H1 (cell line): Measurements from ENCODE around the gene PLXNB1. TPM values are rescaled to one million over a fixed set of nuclear protein-coding genes. Genes with fewer than 3 reads are reported as not detected.

Experiments
- CTCF ChIA-PET: fragments of 300-600 bp; sonication (Branson Sonifier 250); formaldehyde crosslinking; loops from one replicate; lab custom pipeline; 2021; ENCODE audit not compliant: partially characterized antibody; lab: Charles Lee
- POLR2A ChIA-PET: fragments of 300-600 bp; sonication (Branson Sonifier 250); formaldehyde crosslinking; loops from one replicate; lab custom pipeline; 2021; ENCODE audit warnings: inconsistent platforms; ENCODE audit not compliant: partially characterized antibody; lab: Charles Lee
- DNase-seq, 2 experiments: peaks; one replicate each; pipeline versions ENCODE4 v3.0.0 to v3.0.0-alpha.2; 2010 to 2022; ENCODE audit warnings: low spot score in 2 of 2, low read depth in 1 of 2, mixed read lengths in 1 of 2
- FAIRE-seq: peaks from 2 replicates; lab custom pipeline; 2011; peaks lifted over from hg19 to GRCh38; lab: Jason Lieb, UNC
- H2AFZ ChIP-seq: 2 replicates; pipeline ENCODE4 v1.8.1; 2012; ENCODE audit warnings: low read length, inconsistent platforms
- H2AK5ac ChIP-seq: 2 replicates; pipeline ENCODE4 v1.6.1; 2013; ENCODE audit warnings: low read depth, low read length
- H2BK120ac ChIP-seq: replicated peaks from 2 replicates; pipeline ENCODE3; 2013; ENCODE audit warnings: low read depth, low read length, inconsistent platforms
- H2BK12ac ChIP-seq: 2 replicates; pipeline ENCODE4 v1.6.1; 2013; ENCODE audit warnings: low read depth, low read length
- H2BK15ac ChIP-seq: 2 replicates; pipeline ENCODE4 v1.6.1; 2013; ENCODE audit warnings: low read length
- H2BK20ac ChIP-seq: 2 replicates; pipeline ENCODE4 v1.6.1; 2013; ENCODE audit warnings: low read length
- H2BK5ac ChIP-seq: 2 replicates; pipeline ENCODE4 v1.6.1; 2013; ENCODE audit warnings: low read depth, low read length
- H3K14ac ChIP-seq: 2 replicates; pipeline ENCODE4 v1.6.1; 2013; ENCODE audit warnings: inconsistent platforms; ENCODE audit not compliant: insufficient read length
- H3K18ac ChIP-seq: 2 replicates; pipeline ENCODE4 v1.6.1; 2013; ENCODE audit warnings: low read length; ENCODE audit errors: extremely low read depth
- H3K23ac ChIP-seq: 2 replicates; pipeline ENCODE4 v1.6.1; 2013; ENCODE audit warnings: inconsistent platforms; ENCODE audit not compliant: insufficient read length
- H3K23me2 ChIP-seq: 2 replicates; pipeline ENCODE4 v1.6.1; 2013; ENCODE audit warnings: low read depth, low read length
- H3K27ac ChIP-seq: 2 replicates; pipeline ENCODE4 v1.6.1; 2011; ENCODE audit warnings: low read depth, low read length, inconsistent platforms
- H3K27me3 ChIP-seq, 4 experiments: replicated peaks in 1 of 4; 1 replicate in 1 of 4; 2 replicates in 3 of 4; pipeline versions ENCODE4 v1.6.1 to v1.8.1; 2011 to 2013; ENCODE audit warnings: low read length in 3 of 4, mild to moderate bottlenecking in 3 of 4, inconsistent platforms in 2 of 4, mixed read lengths in 2 of 4, moderate library complexity in 1 of 4; ENCODE audit not compliant: control insufficient read depth in 3 of 4, insufficient read depth in 3 of 4; ENCODE audit errors: extremely low read depth in 1 of 4
- H3K36me3 ChIP-seq, 4 experiments: 2 replicates each; pipeline versions ENCODE4 v1.6.1 to v1.8.1; 2011 to 2013; ENCODE audit warnings: mild to moderate bottlenecking in 4 of 4, low read length in 3 of 4, moderate library complexity in 2 of 4, control low read depth in 1 of 4, inconsistent platforms in 1 of 4; ENCODE audit not compliant: insufficient read depth in 4 of 4, control insufficient read depth in 2 of 4
- H3K4ac ChIP-seq: replicated peaks from 2 replicates; pipeline ENCODE3; 2013; ENCODE audit warnings: low read length, low read depth, mixed read lengths, inconsistent platforms; ENCODE audit not compliant: insufficient read length
- H3K4me1 ChIP-seq, 4 experiments: replicated peaks in 1 of 4; 1 replicate in 1 of 4; 2 replicates in 3 of 4; pipeline versions ENCODE4 v1.6.1 to v1.8.1; 2011 to 2013; ENCODE audit warnings: low read length in 3 of 4, inconsistent platforms in 2 of 4, mixed read lengths in 1 of 4; ENCODE audit not compliant: insufficient read depth in 4 of 4, control insufficient read depth in 3 of 4
- H3K4me2 ChIP-seq, 2 experiments: 2 replicates each; pipeline versions ENCODE4 v1.6.1 to v1.8.1; 2011 to 2013; ENCODE audit warnings: low read depth in 2 of 2, low read length in 2 of 2, control low read depth in 1 of 2, inconsistent platforms in 1 of 2, mild to moderate bottlenecking in 1 of 2; ENCODE audit not compliant: insufficient read depth in 1 of 2
- H3K4me3 ChIP-seq, 4 experiments: fragments of 200-600, 300-600 bp in 1 of 4; sonication (generic), shearing (Covaris generic), sonication (Bioruptor Twin) in 1 of 4; 2 replicates each; pipeline versions ENCODE4 v1.5.1 to v1.8.1; 2011 to 2016; ENCODE audit warnings: low read length in 4 of 4, low read depth in 3 of 4, control low read depth in 2 of 4, inconsistent platforms in 2 of 4, mild to moderate bottlenecking in 2 of 4, mixed read lengths in 1 of 4, moderate library complexity in 1 of 4; ENCODE audit not compliant: insufficient read depth in 2 of 4; ENCODE audit errors: extremely low read depth in 1 of 4
- H3K56ac ChIP-seq: replicated peaks from 2 replicates; pipeline ENCODE3; 2013; ENCODE audit warnings: low read depth, mild to moderate bottlenecking, mixed read lengths, low read length, inconsistent platforms; ENCODE audit not compliant: insufficient read length
- H3K79me1 ChIP-seq: 2 replicates; pipeline ENCODE4 v1.6.1; 2013; ENCODE audit warnings: low read depth, low read length, control low read depth
- H3K79me2 ChIP-seq, 2 experiments: 2 replicates each; pipeline versions ENCODE4 v1.6.1 to v1.8.1; 2012 to 2013; ENCODE audit warnings: low read length in 2 of 2, mild to moderate bottlenecking in 2 of 2, inconsistent platforms in 1 of 2; ENCODE audit not compliant: insufficient read depth in 2 of 2, control insufficient read depth in 1 of 2
- H3K9ac ChIP-seq, 4 experiments: replicated peaks in 1 of 4; 1 replicate in 1 of 4; 2 replicates in 3 of 4; pipeline versions ENCODE4 v1.6.1 to v1.8.1; 2011 to 2013; ENCODE audit warnings: low read depth in 3 of 4, low read length in 3 of 4, control low read depth in 2 of 4, mild to moderate bottlenecking in 2 of 4, moderate library complexity in 2 of 4, inconsistent platforms in 1 of 4; ENCODE audit errors: extremely low read depth in 1 of 4
- H3K9me3 ChIP-seq, 2 experiments: 2 replicates each; pipeline versions ENCODE4 v1.6.1 to v1.8.1; 2012 to 2013; ENCODE audit warnings: mild to moderate bottlenecking in 2 of 2, moderate library complexity in 2 of 2, control low read depth in 1 of 2, inconsistent platforms in 1 of 2, low read depth in 1 of 2, low read length in 1 of 2, mixed read lengths in 1 of 2; ENCODE audit not compliant: insufficient read depth in 2 of 2
- H4K20me1 ChIP-seq, 2 experiments: replicated peaks in 1 of 2; 2 replicates each; pipeline versions ENCODE3 to v1.8.1; 2011 to 2013; ENCODE audit warnings: inconsistent platforms in 2 of 2, low read length in 2 of 2, mild to moderate bottlenecking in 1 of 2; ENCODE audit not compliant: insufficient read depth in 2 of 2, control insufficient read depth in 1 of 2
- H4K5ac ChIP-seq: 2 replicates; pipeline ENCODE4 v1.6.1; 2013; ENCODE audit warnings: low read length, low read depth, mixed read lengths, inconsistent platforms; ENCODE audit not compliant: insufficient read length
- H4K8ac ChIP-seq: 2 replicates; pipeline ENCODE4 v1.8.0; 2013; ENCODE audit warnings: mild to moderate bottlenecking, moderate library complexity, low read length, inconsistent platforms; ENCODE audit not compliant: insufficient read depth; ENCODE audit errors: extremely low read depth
- H4K91ac ChIP-seq: replicated peaks from 2 replicates; pipeline ENCODE3; 2013; ENCODE audit warnings: low read length, mixed read lengths, inconsistent platforms; ENCODE audit not compliant: insufficient read length
- BRCA1 ChIP-seq: IDR thresholded peaks from 2 replicates; pipeline ENCODE4 v1.6.1; 2012; ENCODE audit warnings: low read depth, low read length, improper control_type of control experiment
- CEBPB ChIP-seq: IDR thresholded peaks from 2 replicates; pipeline ENCODE4 v1.6.1; 2012; ENCODE audit warnings: low read depth, low read length
- CTCF ChIP-seq, 3 experiments: IDR thresholded peaks; 1 replicate in 2 of 3; 2 replicates in 1 of 3; pipeline versions ENCODE4 v1.5.1 to v1.6.1; 2011; ENCODE audit warnings: low read length in 3 of 3, mild to moderate bottlenecking in 3 of 3, inconsistent platforms in 2 of 3, low read depth in 1 of 3, moderate library complexity in 1 of 3; ENCODE audit not compliant: insufficient read depth in 1 of 3; ENCODE audit errors: control extremely low read depth in 1 of 3
- JUND ChIP-seq: IDR thresholded peaks from 2 replicates; pipeline ENCODE4 v1.6.1; 2011; ENCODE audit warnings: mild to moderate bottlenecking, improper control_type of control experiment, low read length
- SIN3A ChIP-seq, 2 experiments: IDR thresholded peaks in 1 of 2; conservative IDR thresholded peaks in 1 of 2; 2 replicates each; pipeline ENCODE4 v1.6.1; 2011 to 2012; ENCODE audit warnings: low read length in 2 of 2, improper control_type of control experiment in 1 of 2, low read depth in 1 of 2, mild to moderate bottlenecking in 1 of 2
- YY1 ChIP-seq: IDR thresholded peaks from 2 replicates; pipeline ENCODE4 v1.6.1; 2011; ENCODE audit warnings: low read depth, mild to moderate bottlenecking, low read length
- WGBS, 2 experiments: shearing (Covaris generic) in 1 of 2; methylation state at CpG; one replicate each; pipeline versions ENCODE4 v1.1.6 to v1.1.7; 2013 to 2015; ENCODE audit warnings: low lambda C conversion rate in 2 of 2, mixed read lengths in 2 of 2, inconsistent platforms in 1 of 2, low coverage in 1 of 2, missing lambda C conversion rate in 1 of 2; ENCODE audit not compliant: insufficient replicate concordance in 2 of 2, insufficient coverage in 1 of 2, insufficient read length in 1 of 2; ENCODE audit errors: extremely low coverage in 1 of 2, missing lambda C conversion rate in 1 of 2; 5-methylcytosine and 5-hydroxymethylcytosine counted together
- polyA plus RNA-seq, 7 experiments: library from polyadenylated mRNA; depleted of rRNA in 3 of 7; stranded (reverse) in 5 of 7; unstranded in 2 of 7; fragments of >200 nt in 5 of 7; fragments of 200-250 nt in 2 of 7; gene quantifications; 1 replicate in 5 of 7; 2 replicates in 1 of 7; 4 replicates in 1 of 7; pipeline versions ENCODE4 v1.2.1 to v1.2.3, GENCODE V29; 2011 to 2013; ENCODE audit warnings: missing spikeins in 2 of 7, mixed read lengths in 2 of 7
- total RNA-seq: library from RNA; stranded (reverse); fragmentation: NEBNext Ultra II Directional; extraction: Animal tissue kit (Norgen Biotek cat#: 25700); gene quantifications from 2 replicates; pipeline ENCODE4 v1.2.1, GENCODE V29; 2021
- TF ChIP-seq, protein P1 (sequence below): IDR thresholded peaks from 2 replicates; pipeline ENCODE4 v1.6.1; 2011; ENCODE audit warnings: low read depth, mild to moderate bottlenecking, low read length; ENCODE audit not compliant: insufficient read depth
- TF ChIP-seq, protein P2 (sequence below): IDR thresholded peaks from 2 replicates; pipeline ENCODE4 v1.6.1; 2012; ENCODE audit warnings: inconsistent platforms

Gene PLXNB1
- total and polyA plus RNA-seq, 2 of the 8 experiments (the other 6 are each of a cell fraction or from before 2014, with no cell fraction given) = 109 to 114 TPM

DNA sequence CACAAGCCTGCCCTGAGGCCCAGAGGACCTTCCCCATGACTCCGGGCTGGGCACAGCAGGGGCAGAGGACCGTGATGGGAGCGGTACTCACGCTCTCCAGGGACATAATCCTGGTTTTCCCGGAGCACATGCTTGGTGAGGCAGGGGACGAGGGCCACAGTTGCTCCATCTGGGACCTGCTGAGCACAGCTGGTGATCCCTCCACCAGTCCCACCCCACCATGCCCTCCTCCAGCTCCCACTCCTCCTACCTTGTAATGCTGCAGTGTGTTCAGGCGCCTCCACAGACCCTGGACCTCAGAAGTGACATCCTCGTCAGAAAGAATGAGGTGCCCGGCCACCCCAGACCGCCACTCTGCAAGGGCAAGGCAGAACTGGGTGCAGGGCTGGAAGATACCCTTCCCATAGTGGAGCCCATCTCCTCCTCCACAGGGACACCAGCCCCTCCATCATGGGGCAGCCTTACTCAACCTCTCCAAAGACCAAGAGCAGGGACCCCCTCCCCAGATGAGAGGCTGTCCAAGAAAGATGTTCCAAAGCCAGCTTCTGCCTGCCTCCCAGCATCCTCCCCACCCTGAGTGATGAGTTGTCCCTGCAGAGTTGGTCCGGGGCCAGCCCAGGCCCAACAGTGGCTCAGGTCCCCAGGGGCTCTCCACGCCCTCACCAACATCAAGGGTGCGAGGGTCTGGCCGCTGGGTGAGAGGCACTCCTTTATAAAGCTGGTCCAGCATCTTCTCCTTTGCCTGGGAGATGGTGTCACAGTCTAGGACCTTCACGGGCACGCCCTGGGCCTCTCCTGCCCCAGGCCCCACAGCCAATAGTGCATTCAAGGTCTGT is 19.5 kb downstream of the PLXNB1 start:
- no peak for DNase-seq
- H4K20me1 ChIP-seq = peaks cover 6 to 48% of the 10 kb centered on the region in 2 experiments
- TF ChIP-seq BRCA1 (no peak), JUND (no peak), CEBPB (no peak), CTCF (IDR thresholded peaks at IDR 0.05; ENCODE audit: control extremely low read depth in 1 of 3, insufficient read depth in 1 of 3, low read depth in 1 of 3, low read length in 3 of 3) (no peak), SIN3A (conservative IDR thresholded peaks at IDR 0.05 in 1 of 2, IDR thresholded peaks at IDR 0.05 in 1 of 2; ENCODE audit: low read depth in 1 of 2, low read length in 2 of 2) (no peak), YY1 (no peak)
- TF ChIP-seq, protein P1, sequence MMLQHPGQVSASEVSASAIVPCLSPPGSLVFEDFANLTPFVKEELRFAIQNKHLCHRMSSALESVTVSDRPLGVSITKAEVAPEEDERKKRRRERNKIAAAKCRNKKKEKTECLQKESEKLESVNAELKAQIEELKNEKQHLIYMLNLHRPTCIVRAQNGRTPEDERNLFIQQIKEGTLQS = no peak
- TF ChIP-seq, protein P2, sequence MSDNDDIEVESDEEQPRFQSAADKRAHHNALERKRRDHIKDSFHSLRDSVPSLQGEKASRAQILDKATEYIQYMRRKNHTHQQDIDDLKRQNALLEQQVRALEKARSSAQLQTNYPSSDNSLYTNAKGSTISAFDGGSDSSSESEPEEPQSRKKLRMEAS = no peak

More for the DNA sequence above, 19.5 kb downstream of the PLXNB1 start:
- H3K27me3 ChIP-seq = no peaks in the 10 kb centered on the region
- H2BK15ac ChIP-seq = no peak overlapping the region
- no peak overlapping the region for H2BK20ac ChIP-seq
- no peak overlapping the region for H4K8ac ChIP-seq
- H2BK120ac ChIP-seq = no peak overlapping the region
- no peak overlapping the region for H3K56ac ChIP-seq
- no peak overlapping the region for H3K14ac ChIP-seq
- no peak overlapping the region for H3K4ac ChIP-seq
- H3K36me3 ChIP-seq = peaks cover 75 to 94% (median 89%) of the 10 kb centered on the region in 4 experiments
- H3K9me3 ChIP-seq = no peaks in the 10 kb centered on the region
- WGBS, 2 experiments = 90% methylated on average over 12 of the region's 16 CpGs; no CpG with 5 or more reads in 1 of the 2 experiments
- no peak overlapping the region for H2AK5ac ChIP-seq
- H3K23me2 ChIP-seq = no peaks in the 10 kb centered on the region
- no peaks in the 10 kb centered on the region for H3K4me1 ChIP-seq
- no peak overlapping the region for H3K4me3 ChIP-seq
- H4K91ac ChIP-seq = no peak overlapping the region
- no peak overlapping the region for H3K18ac ChIP-seq
- CTCF ChIA-PET = interaction anchor here (0.7 to 7.7 kb wide), 8 partner anchors 10 to 139 kb away, joined by 3 to 130 read pairs (median 6); partner anchors contain the start of gene PLXNB1
- no peaks in the 10 kb centered on the region for H3K79me2 ChIP-seq
- H3K23ac ChIP-seq = no peak overlapping the region
- no peak overlapping the region for H4K5ac ChIP-seq
- H3K79me1 ChIP-seq = no peaks in the 10 kb centered on the region; the same call in 1 of the 2 replicates
- H2AFZ ChIP-seq = no peak overlapping the region
- POLR2A ChIA-PET = interaction anchor here (20.2 to 31.5 kb wide), 2 partner anchors 3 to 12 kb away, joined by 650 read pairs; partner anchors contain the start of gene PLXNB1
- H3K9ac ChIP-seq = no peak overlapping the region
- H3K4me2 ChIP-seq = no peak overlapping the region
- H2BK5ac ChIP-seq = no peak overlapping the region
- FAIRE-seq = no peak
- no peak overlapping the region for H3K27ac ChIP-seq
- no peak overlapping the region for H2BK12ac ChIP-seq
